ENCODE results near the gene SLCO3A1.

Gene SLCO3A1

GRCh38 chr15:92149029-92149428 is 295.5 kb downstream of the SLCO3A1 start:
- Mint-ChIP-seq H3K27me3 (ENCODE audit: low read depth) (no peaks in the 10 kb centered on the region), H3K4me3 (no peak overlapping the region), H3K9me3 (no peaks in the 10 kb centered on the region), H3K27ac (no peak overlapping the region), H3K36me3 (ENCODE audit: low read depth) (peaks cover 13% of the 10 kb centered on the region), H3K4me1 (ENCODE audit: low read depth) (no peaks in the 10 kb centered on the region)
- DNase-seq (ENCODE audit: low spot score), result no peak

- no peaks in the 10 kb centered on the region for H3K27me3 Mint-ChIP-seq (ENCODE audit: low read depth)
- H3K4me3 Mint-ChIP-seq, result no peak overlapping the region
- H3K27ac Mint-ChIP-seq, result no peak overlapping the region
- peaks cover 17% of the 10 kb centered on the region for H3K36me3 Mint-ChIP-seq (ENCODE audit: low read depth)
- H3K4me1 Mint-ChIP-seq (ENCODE audit: low read depth), result no peaks in the 10 kb centered on the region
- H3K9me3 Mint-ChIP-seq, result no peaks in the 10 kb centered on the region
- no peak for DNase-seq (ENCODE audit: low spot score)
Observed at GRCh38 chr15:92149465-92149864, 296.0 kb downstream of the SLCO3A1 start.

- Mint-ChIP-seq H3K4me1 (ENCODE audit: low read depth) (no peaks in the 10 kb centered on the region), H3K27me3 (ENCODE audit: low read depth) (no peaks in the 10 kb centered on the region), H3K4me3 (no peak overlapping the region), H3K36me3 (ENCODE audit: low read depth) (peaks cover 20% of the 10 kb centered on the region), H3K27ac (no peak overlapping the region), H3K9me3 (no peaks in the 10 kb centered on the region)
- no peak for DNase-seq (ENCODE audit: low spot score)
Observed at GRCh38 chr15:92151168-92151567, 297.7 kb downstream of the SLCO3A1 start.

GRCh38 chr15:92151741-92152140 is 298.2 kb downstream of the SLCO3A1 start:
- no peak for DNase-seq (ENCODE audit: low spot score)
- Mint-ChIP-seq H3K36me3 (ENCODE audit: low read depth) (peaks cover 20% of the 10 kb centered on the region), H3K4me1 (ENCODE audit: low read depth) (no peaks in the 10 kb centered on the region), H3K9me3 (no peaks in the 10 kb centered on the region), H3K27ac (no peak overlapping the region), H3K27me3 (ENCODE audit: low read depth) (no peaks in the 10 kb centered on the region), H3K4me3 (no peak overlapping the region)

GRCh38 chr15:92152983-92153382 is 299.5 kb downstream of the SLCO3A1 start:
- Mint-ChIP-seq H3K4me1 (ENCODE audit: low read depth) (no peaks in the 10 kb centered on the region), H3K9me3 (no peaks in the 10 kb centered on the region), H3K27ac (no peak overlapping the region), H3K27me3 (ENCODE audit: low read depth) (no peaks in the 10 kb centered on the region), H3K4me3 (no peak overlapping the region), H3K36me3 (ENCODE audit: low read depth) (peaks cover 20% of the 10 kb centered on the region)
- no peak for DNase-seq (ENCODE audit: low spot score)

- H3K36me3 Mint-ChIP-seq (ENCODE audit: low read depth), result peaks cover 20% of the 10 kb centered on the region
- no peaks in the 10 kb centered on the region for H3K4me1 Mint-ChIP-seq (ENCODE audit: low read depth)
- H3K9me3 Mint-ChIP-seq, result no peaks in the 10 kb centered on the region
- H3K27me3 Mint-ChIP-seq (ENCODE audit: low read depth), result no peaks in the 10 kb centered on the region
- H3K27ac Mint-ChIP-seq, result no peak overlapping the region
- DNase-seq (ENCODE audit: low spot score), result no peak
- no peak overlapping the region for H3K4me3 Mint-ChIP-seq
Observed at GRCh38 chr15:92153620-92154019, 300.1 kb downstream of the SLCO3A1 start.

GRCh38 chr15:92155934-92156333 is 302.4 kb downstream of the SLCO3A1 start:
- DNase-seq (ENCODE audit: low spot score), result no peak

GRCh38 chr15:92157666-92158298 is 304.3 kb downstream of the SLCO3A1 start:
- no peaks in the 10 kb centered on the region for H3K9me3 Mint-ChIP-seq
- peaks cover 15% of the 10 kb centered on the region for H3K36me3 Mint-ChIP-seq (ENCODE audit: low read depth)
- DNase-seq (ENCODE audit: low spot score), result no peak
- peaks cover 5% of the 10 kb centered on the region for H3K4me1 Mint-ChIP-seq (ENCODE audit: low read depth)
- H3K27me3 Mint-ChIP-seq (ENCODE audit: low read depth), result no peaks in the 10 kb centered on the region
- H3K27ac Mint-ChIP-seq, result no peak overlapping the region
- no peak overlapping the region for H3K4me3 Mint-ChIP-seq

More at GRCh38 chr15:92155934-92156333, 302.4 kb downstream of the SLCO3A1 start:
- H3K27me3 Mint-ChIP-seq (ENCODE audit: low read depth), result no peaks in the 10 kb centered on the region
- H3K4me1 Mint-ChIP-seq (ENCODE audit: low read depth), result peaks cover under 1% of the 10 kb centered on the region
- H3K36me3 Mint-ChIP-seq (ENCODE audit: low read depth), result peaks cover 18% of the 10 kb centered on the region
- no peak overlapping the region for H3K27ac Mint-ChIP-seq
- no peaks in the 10 kb centered on the region for H3K9me3 Mint-ChIP-seq
- no peak overlapping the region for H3K4me3 Mint-ChIP-seq

- Mint-ChIP-seq H3K4me3 (no peak overlapping the region), H3K4me1 (ENCODE audit: low read depth) (peaks cover 5% of the 10 kb centered on the region), H3K27me3 (ENCODE audit: low read depth) (no peaks in the 10 kb centered on the region), H3K27ac (no peak overlapping the region), H3K9me3 (no peaks in the 10 kb centered on the region), H3K36me3 (ENCODE audit: low read depth) (peaks cover 16% of the 10 kb centered on the region)
- peak; percentile 24 for DNase-seq (ENCODE audit: low spot score)
Observed at GRCh38 chr15:92158426-92158825, 304.9 kb downstream of the SLCO3A1 start.

GRCh38 chr15:92159481-92159880 is 306.0 kb downstream of the SLCO3A1 start:
- H3K9me3 Mint-ChIP-seq, result no peaks in the 10 kb centered on the region
- no peak overlapping the region for H3K4me3 Mint-ChIP-seq
- no peak overlapping the region for H3K27ac Mint-ChIP-seq
- no peaks in the 10 kb centered on the region for H3K27me3 Mint-ChIP-seq (ENCODE audit: low read depth)
- DNase-seq (ENCODE audit: low spot score), result no peak
- peaks cover 15% of the 10 kb centered on the region for H3K36me3 Mint-ChIP-seq (ENCODE audit: low read depth)
- H3K4me1 Mint-ChIP-seq (ENCODE audit: low read depth), result peaks cover 5% of the 10 kb centered on the region

GRCh38 chr15:92159906-92160841 is 306.7 kb downstream of the SLCO3A1 start:
- Mint-ChIP-seq H3K4me3 (no peak overlapping the region), H3K27ac (no peak overlapping the region), H3K36me3 (ENCODE audit: low read depth) (peaks cover 12% of the 10 kb centered on the region), H3K27me3 (ENCODE audit: low read depth) (no peaks in the 10 kb centered on the region), H3K9me3 (no peaks in the 10 kb centered on the region), H3K4me1 (ENCODE audit: low read depth) (peaks cover 5% of the 10 kb centered on the region)
- no peak for DNase-seq (ENCODE audit: low spot score)

- DNase-seq (ENCODE audit: low spot score), result no peak
- Mint-ChIP-seq H3K36me3 (ENCODE audit: low read depth) (peaks cover 12% of the 10 kb centered on the region), H3K4me3 (no peak overlapping the region), H3K27me3 (ENCODE audit: low read depth) (no peaks in the 10 kb centered on the region), H3K27ac (no peak overlapping the region), H3K4me1 (ENCODE audit: low read depth) (peaks cover 5% of the 10 kb centered on the region), H3K9me3 (no peaks in the 10 kb centered on the region)
Observed at GRCh38 chr15:92161039-92161670, 307.6 kb downstream of the SLCO3A1 start.

- no peak for DNase-seq (ENCODE audit: low spot score)
- peaks cover 5% of the 10 kb centered on the region for H3K4me1 Mint-ChIP-seq (ENCODE audit: low read depth)
- peaks cover 16% of the 10 kb centered on the region for H3K36me3 Mint-ChIP-seq (ENCODE audit: low read depth)
- H3K9me3 Mint-ChIP-seq, result no peaks in the 10 kb centered on the region
- H3K4me3 Mint-ChIP-seq, result no peak overlapping the region
- no peak overlapping the region for H3K27ac Mint-ChIP-seq
- H3K27me3 Mint-ChIP-seq (ENCODE audit: low read depth), result no peaks in the 10 kb centered on the region
Observed at GRCh38 chr15:92162657-92163056, 309.1 kb downstream of the SLCO3A1 start.

GRCh38 chr15:92163641-92164040 is 310.1 kb downstream of the SLCO3A1 start:
- no peaks in the 10 kb centered on the region for H3K9me3 Mint-ChIP-seq
- DNase-seq (ENCODE audit: low spot score), result no peak

More at GRCh38 chr15:92163641-92164040, 310.1 kb downstream of the SLCO3A1 start:
- peaks cover 16% of the 10 kb centered on the region for H3K36me3 Mint-ChIP-seq (ENCODE audit: low read depth)
- peaks cover 5% of the 10 kb centered on the region for H3K4me1 Mint-ChIP-seq (ENCODE audit: low read depth)
- H3K27me3 Mint-ChIP-seq (ENCODE audit: low read depth), result no peaks in the 10 kb centered on the region
- no peak overlapping the region for H3K4me3 Mint-ChIP-seq
- H3K27ac Mint-ChIP-seq, result no peak overlapping the region
